Eye (tissue), 1 donor: Measurements from ENCODE around the gene PNPLA2.
A peak's percentile ranks its signal among the peaks of the same experiment; 100 is the strongest.

Experiments
- DNase-seq: peaks from one replicate; pipeline ENCODE4 v3.0.0-alpha.2; 2015

Gene PNPLA2

DNA sequence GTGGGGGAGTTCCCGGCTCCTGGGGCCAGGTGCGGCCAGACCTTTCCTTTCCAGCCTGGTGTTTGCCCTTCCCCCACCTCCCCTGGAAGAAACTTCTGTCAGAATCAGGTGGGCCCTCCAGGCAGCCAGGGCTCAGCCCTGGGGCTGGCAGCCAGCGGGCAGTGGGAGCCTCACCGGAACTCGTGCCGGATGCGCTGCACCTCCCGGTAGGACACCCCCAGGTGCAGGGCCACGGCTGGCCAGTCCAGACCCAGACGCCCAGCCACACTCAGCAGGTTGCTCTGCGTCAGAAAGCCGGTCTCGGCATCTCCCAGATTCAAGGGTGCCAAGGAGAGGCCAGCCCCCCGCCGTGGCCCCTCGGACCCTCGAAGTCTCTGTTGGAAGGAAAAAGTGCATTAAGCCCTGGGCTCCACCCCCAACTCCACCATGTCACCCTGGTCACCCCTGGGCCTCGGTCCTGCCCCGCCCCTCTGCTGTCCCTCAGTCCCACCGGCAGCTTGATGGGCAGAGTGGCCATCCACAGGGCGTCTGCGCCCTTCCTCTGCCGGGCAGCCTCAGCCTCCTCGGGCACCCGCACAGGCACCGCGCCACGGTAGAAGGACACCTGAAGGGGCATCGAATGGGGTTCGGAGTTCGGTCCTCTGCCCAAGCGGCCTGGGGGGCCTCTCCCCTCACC, 18.9 kb upstream of the PNPLA2 start:
- no peak for DNase-seq

DNA sequence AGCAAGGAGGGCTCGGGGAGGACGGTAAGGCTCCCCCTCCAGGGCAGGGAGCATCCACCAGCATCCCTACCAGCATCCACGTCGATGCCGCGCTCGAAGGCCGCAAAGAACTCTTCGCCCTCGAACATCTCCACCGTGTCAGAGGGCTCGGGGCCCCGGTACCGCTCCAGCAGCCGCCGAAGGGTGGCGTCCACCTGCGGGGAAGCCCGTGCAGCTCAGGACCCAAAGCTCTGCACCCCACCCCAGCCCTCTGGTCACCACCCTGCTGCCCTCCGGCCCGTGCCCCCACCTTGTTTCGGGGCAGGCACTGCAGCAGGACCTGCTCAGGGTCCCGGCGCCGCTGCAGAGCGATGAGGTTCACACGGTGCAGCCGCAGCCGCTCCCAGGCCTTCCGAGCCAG, 18.2 kb upstream of the PNPLA2 start:
- DNase-seq: no peak

DNA sequence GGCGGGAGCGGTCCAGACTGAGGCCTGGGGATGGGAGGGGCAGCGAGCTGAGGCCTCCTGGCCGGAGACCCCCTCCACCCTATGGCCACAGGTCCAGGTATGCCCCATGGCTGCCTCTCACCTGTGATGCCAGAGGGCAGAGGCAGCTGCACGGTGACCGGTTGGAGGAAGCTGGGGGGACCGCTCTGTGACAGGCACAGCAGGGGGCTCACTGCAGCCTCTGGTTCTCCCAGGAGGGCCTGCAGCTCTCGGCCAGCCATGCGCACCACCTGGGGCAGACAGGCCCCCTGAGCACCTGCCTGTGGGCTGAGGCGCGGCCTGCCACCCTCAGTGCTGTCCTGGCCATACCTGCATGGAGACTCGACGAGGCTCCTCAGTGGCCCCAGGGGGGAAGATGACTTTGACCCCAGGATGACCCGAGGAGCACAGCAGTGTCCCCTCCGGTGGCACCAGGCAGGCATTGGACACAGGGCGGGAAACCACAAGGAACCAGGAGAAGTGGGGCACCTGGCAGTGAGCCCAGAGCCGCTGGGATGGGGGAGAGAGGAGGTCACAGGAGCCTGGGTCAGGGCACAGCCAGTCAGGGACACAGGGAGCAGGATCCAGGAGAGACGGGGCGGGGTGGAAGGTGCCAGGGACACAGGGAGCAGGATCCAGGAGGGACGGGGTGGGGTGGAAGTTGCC, 17.5 kb upstream of the PNPLA2 start:
- no peak for DNase-seq

DNA sequence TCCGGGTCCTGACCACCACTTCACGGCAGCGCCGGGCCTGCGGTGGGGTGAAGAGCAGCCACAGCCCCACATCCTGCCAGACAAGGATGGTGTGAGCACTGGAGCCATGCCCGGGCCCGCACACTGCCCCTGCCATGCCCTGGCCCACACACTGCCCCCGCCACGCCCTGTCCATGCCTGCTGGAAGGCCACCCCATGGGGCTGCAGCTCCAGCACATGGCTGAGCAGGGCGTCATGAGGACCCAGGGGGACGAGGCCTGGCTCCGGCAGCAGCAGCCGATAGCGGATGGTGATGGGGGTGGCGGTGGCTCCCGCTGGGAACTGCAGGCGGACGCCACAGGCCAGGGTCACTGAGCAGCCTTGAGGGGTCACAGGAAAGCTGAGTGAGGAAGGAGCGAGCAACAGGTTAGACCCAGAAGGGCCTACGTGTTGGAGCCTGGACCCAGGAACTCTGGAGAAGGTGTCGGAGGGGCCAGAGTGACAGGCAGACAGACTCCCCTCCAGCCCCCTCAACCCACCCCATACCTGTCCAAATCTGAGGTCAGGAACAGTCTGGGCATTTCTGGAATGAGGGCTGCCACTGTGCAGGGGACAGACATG, 16.6 kb upstream of the PNPLA2 start:
- no peak for DNase-seq

DNA sequence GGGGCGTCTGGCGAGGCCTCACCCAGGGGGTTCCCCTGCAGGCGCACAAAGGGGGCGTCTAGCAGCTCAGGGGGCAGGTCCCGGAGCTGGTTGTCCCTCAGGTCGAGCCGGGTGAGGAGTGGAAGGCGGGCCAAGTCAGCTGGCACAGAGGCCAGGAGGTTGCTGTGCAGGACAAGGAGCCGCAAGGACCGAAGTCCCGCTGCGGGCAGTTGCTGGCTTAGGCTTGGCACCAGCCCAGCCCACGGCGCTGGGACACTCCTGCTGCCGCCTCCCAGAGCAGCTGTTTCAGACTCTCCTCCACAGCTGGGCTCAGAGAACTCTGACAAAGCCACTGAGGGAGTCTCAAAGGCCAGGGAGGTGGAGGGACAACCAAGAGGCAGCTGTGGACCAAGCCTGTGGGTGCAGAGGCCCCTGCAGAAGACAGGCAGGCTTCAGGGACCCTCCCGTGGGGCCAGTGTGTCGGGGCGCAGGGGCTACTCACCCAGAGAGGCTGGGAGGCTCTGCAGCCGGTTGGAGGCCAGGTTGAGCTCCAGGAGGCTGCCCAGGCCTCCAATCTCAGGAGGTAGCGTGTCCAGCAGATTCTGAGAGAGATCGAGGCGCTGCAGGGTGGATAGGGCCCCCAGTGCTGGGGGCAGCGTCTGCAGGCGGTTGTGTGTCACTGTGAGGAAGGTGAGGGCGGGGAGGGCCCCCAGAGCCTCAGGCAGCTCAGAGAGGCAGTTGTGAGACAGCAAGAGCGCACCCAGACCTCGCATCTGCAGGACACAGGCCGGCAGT, 15.8 kb upstream of the PNPLA2 start:
- DNase-seq: no peak

DNA sequence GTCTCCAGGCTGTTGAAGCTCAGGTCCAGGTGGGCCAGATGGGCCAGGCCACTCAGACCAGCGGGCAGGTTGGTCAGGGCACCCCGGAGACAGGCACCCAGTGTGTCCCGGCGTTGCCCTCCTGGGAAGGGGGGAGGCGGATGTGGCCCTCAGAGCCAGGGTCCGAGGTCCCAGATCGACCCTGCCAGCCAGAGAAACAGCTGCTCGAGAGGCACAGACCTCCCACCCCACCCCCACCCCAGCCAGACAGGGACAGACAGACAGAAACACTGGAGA, 15.3 kb upstream of the PNPLA2 start:
- no peak for DNase-seq

DNA sequence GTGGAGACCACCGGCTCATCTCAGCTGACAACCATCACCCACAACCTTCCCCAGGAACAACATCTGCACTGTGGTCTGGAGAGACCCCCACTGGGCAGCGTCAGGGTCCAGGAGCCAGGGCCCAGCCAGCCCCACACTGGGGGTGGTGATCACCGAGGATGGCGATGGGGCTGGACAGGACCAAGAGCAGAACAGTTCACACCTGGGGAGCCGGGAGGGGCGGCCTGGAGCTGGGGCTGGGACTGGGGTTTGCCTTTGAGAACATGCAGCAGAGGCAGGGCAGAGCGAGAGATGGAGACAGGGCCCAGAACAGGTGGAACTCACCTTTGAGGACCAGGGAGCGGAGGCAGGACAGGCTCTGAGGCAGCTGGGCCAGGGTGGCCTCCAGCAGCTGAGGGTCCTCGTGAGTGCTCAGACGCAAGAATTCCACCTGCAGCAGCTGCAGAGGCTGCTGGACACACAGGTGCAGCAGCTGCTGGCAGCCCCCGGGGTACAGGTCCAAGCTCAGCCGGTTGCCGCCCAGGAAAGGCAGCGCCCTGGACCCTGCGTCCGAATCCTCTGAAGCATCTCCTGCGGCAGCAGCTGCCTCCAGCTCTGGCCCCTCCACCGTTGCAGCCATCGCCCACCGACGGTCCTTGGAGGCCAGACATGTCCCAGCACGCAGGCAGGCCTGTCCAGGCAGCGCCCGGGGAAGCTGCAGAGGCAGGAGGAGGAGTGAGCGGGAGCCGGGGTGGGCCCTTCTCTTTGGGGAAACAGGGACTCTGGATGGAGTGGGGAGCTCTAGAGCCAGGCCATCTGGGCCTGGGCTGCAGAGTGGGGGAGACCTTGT, 14.7 kb upstream of the PNPLA2 start:
- peak; percentile 58 for DNase-seq

DNA sequence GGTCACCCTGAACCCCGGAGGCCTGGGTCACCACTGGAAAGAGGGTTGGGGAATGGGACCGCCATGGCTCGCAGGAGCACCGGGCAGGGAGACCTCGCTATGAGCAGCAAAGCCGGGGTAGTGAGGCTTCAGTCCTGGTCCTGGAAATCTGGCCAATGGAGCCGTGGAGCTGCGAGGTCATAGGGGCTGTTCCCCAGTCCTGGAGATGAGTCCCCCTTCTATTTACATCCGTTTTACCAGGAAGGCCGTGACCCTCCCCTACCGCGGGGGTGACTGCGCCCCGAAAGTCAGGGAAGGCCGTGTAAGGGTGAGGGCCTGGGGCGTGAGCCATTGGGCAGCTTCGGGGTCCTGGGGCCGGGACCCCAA, 14.1 kb upstream of the PNPLA2 start:
- no peak for DNase-seq

DNA sequence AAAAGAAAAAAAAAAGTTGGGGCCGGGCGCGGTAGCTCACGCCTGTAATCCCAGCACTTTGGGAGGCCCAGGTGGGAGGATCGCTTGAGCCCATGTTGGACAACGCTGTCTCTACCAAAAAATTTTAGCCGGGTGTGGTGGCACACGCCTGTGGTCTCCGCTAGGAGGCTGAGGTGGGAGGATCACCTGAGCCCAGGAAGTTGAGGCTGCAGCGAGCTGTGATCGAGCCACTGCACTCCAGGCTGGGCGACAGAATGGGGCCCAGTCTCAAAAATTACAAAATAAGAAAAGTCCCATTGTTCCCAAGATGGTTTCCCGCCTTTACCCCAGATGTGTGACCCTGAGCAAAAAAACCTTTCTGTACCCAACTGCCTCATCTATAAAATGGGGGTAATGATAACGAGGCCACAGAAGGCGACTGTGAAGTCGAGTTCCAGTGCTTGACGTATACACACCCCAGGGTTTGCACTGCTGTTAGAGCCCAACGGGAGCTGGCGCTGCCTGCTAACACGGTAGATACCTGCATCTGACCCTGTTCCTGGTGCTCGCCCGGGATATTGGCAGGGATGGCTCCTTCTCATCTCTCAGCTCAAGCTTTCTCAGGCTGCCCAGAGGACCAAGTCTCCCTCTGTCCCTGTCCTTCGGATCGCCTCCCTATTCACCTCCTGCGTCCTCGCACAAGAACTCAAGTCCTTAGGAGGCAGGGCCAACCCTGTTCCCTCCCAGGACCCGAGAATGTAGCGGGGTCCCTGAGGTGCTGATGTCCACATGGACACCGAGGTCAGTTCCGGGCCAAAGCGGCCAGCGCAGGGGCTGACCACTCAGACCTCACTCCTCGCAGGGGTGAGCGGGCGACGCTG, 10.1 kb upstream of the PNPLA2 start:
- no peak for DNase-seq

DNA sequence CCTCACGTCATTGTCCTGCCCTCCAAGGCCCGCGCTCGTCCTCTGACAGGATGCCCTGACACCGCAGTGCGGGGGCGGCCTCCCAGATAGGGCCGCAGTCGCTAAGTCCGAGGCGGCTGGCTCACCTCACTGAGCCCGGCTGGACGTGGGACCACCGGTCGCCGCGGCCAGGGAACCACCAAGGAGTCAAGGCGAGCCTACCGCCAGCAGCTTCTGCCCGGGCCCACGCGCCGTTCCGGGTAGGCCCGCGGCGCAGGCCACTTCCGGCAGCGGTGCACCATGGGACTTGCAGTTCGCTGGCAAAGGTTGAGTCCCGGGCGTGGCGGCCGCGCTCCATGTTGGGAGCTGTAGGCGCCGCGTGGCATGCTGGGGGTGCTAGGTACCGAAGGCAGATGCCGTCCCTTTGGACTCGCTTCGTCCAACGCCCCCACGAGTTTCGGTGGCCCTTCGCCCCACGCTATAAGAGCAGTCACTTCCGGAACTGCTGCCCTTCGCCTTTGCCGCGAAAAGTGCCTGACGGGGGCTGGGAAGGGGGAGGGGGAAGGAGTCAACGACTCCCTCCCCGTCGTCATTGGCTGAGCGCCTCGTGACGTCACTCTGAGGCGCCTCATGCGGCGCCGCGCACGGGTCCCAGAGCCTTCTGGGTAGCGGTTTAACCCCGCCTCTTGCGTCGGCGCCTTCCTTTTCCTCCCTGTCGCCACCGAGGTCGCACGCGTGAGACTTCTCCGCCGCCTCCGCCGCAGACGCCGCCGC, 9.3 kb upstream of the PNPLA2 start, which contains the start of gene RPLP2:
RPLP2 (plus strand) TSS at position 681 of the 753 bp plus-strand sequence. CDS start 268 bp downstream, outside the sequence.
- peak; percentile 100 for DNase-seq

DNA sequence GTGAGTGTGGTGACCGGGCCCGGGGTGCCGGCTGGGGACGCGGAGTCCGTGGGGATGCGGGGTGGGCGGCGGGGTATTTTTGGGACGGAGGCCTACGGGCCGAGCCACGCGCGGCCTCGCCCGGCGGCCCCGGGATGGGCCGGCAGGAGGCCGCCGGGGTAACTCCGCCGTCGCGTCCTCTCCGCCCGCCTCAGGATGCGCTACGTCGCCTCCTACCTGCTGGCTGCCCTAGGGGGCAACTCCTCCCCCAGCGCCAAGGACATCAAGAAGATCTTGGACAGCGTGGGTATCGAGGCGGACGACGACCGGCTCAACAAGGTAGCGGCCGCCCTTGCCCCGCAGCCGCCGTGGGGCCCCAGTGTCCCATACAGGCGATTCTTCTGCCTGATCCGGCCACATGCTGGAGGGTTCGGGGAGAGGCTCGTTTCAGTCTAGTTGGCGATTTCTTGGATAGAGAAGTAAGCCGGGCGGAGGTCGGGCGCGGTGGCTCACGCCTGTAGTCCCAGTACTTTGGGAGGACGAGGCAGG, 8.6 kb upstream of the PNPLA2 start:
- no peak for DNase-seq

DNA sequence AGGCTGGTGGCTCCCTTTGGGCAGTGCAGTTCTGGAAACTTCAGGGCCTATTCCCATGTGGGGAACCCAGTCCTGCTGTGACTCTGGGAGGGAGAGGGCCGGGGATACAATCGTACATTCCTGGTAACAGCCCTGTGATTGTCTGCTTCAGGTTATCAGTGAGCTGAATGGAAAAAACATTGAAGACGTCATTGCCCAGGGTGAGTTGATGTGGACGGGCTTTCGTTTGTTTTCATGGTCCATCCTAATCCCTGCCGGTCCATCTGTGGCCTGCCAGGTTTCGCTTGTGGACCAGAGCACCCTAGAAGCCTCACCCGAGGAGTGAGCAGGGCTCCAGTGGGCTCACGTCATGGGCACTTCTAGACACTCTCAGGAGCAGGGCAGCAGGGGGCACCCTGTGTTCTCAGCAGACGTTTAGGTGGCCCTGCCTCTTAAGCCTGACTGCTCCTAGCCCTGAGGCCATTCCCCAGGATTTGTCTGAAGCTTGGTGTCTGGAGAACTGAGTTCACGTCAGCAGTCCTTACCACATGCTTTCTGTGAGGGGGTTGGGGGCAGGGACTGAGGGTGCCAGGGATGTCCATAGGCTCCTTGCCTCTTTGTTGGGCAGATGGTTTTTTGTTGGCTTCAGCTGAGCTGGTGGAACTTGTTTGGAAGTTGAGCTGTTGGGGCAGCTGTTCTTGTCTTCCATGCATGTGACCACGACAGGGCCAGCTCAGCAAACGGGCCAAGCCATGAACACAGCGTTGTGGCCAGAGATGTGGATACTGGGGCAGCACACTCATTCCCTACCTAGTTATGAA, 7.1 kb upstream of the PNPLA2 start:
- no peak for DNase-seq

DNA sequence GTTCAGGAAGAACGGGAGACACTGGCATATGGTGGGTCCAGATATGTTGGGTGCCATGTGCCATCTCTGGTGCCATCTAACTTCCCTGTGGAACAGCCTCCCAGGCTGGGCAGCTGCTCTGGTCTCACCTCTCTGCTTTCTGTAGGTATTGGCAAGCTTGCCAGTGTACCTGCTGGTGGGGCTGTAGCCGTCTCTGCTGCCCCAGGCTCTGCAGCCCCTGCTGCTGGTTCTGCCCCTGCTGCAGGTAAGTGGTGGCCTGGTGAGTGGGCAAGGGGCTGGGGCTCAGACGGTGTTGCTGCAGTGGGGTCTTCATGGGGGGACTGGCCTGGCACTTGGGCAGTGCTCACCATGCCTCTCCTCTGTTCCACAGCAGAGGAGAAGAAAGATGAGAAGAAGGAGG, 6.3 kb upstream of the PNPLA2 start:
- no peak for DNase-seq

DNA sequence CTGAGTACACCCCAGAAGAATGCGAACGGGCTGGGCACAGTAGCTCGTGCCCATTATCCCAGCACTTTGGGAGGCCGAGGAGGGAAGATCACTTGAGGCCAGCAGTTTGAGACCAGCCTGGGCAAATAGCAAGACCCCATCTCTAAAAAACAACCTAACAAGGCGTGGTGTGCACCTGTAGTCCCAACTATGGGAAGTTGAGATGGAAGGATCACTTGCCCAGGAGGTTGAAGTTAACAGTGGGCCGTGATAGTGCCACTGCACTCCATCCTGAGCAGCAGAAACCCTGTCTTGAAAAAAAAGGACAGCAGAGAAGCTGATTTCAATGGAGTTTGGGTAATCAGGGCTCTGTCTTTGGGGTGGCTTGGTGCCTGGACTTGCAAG, 5.7 kb upstream of the PNPLA2 start:
- no peak for DNase-seq

DNA sequence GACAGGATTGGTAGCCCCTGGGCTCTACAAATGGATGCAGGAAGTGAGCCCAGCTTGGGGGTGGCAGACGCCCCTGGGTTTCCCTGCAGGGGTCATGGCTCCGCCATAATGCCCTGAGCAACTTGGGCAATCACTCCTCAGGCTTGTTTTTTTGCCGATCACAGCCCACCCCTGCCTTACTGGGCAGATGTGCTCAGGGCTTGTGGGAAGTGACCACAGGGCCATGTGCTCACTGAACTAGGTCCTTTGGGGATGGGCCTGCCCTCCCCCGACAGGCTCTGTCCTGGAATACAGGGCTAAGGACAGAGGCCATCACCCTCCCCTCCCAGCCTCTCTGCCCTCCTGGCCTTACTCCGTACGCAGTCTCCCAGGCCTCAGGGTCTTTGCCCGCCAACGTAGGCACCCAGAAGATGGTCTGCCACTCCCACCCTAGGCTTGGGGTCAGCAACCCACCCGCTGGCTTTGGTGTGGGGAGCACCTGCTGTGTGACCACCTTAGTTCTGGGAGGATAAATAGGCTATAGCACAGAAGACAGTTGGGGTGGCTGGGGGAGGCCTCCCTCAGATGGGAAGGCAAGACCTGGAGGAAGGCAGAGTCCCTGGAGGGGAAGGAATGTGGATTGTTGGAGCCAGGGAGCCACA, 5.1 kb upstream of the PNPLA2 start:
- DNase-seq: no peak

DNA sequence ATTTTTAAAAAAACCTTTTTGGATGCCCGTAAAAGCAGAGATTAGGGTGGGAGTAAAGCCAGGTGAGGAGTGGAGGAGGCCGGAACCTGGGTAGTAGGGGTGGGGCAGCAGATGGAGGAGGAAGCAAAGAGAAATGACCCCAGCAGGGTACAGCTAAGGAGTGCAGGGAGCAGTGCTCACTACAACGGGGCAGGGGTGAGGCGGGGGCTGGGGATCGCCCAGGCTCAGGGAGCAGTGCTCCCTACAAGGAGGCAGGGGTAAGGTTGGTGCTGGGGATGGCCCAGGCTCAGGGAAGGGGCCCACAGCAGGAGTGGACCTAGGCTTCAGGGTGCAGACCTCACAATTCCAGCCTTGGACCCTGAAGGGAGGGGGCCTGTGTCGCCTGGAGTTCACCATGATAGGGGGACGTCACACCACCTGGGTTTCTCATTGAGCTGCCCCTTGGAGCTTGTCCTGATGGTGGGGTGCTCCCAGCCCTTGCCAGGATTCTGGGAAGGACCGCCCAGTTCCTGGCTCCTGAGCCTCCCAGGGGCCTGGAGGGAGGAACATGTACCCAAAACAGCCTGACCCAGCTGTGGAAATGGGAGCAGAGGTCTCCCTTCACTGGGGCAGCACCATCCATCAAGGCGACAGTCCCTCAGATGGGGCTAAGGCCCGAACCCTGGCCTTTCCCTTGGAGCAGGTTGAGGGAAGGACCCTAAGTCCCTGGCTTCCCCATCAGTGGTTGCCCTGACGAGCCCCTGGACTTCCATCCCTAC, 2.9 kb upstream of the PNPLA2 start:
- DNase-seq: no peak

DNA sequence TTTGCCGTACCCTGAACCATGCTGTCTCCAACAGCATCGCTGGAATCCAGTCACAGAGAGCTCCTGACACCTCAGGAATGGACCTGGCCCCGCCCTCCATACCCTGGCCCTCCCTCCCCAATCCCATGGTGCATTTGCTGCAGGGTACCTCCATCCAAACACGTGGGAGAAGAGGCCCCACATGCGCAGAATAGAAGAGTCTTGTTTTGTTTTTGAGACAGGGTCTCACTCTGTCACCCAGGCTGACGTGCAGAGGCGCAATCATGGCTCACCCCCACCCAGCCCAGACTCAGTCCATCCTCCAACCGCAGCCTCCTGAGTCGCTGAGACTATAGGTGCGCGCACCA, 2.3 kb upstream of the PNPLA2 start:
- DNase-seq: no peak

DNA sequence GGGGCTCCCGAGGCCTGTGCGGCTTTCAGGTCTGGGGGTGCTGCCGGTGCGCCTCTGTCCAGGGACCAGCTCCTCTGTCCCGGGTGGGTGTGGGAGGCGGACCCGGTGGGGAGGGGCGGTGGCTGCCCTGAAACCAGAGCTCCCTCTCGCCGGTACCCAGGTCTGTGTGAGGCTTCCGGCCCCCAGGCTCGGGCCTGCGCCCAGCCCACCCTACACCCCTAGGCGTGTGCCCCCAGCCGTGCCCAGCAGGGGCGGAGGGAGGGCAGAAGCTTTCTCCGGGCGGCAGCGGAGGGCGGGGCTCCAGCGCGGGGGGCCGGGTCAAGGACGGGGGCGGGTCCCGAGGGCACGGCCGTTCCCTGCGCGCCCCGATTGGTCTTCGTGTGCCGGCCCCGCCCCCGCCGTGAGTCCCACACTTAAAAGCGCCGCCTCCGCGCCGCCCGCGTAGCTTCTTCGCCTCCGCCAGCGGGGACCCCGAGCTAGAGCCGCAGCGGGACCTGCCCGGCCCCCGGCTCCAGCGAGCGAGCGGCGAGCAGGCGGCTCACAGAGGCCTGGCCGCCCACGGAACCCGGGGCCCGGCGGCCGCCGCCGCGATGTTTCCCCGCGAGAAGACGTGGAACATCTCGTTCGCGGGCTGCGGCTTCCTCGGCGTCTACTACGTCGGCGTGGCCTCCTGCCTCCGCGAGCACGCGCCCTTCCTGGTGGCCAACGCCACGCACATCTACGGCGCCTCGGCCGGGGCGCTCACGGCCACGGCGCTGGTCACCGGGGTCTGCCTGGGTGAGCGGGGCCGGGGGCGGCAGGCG, 616 bp downstream of the PNPLA2 start:
- DNase-seq: peak; percentile 95
